ENCODE data around the gene TSSK3. TPM values are rescaled to one million over a fixed set of nuclear protein-coding genes. Genes with fewer than 3 reads are reported as not detected.

The TSSK3 gene
- polyA plus RNA-seq, 1 experiment, result 0.33 TPM

DNA sequence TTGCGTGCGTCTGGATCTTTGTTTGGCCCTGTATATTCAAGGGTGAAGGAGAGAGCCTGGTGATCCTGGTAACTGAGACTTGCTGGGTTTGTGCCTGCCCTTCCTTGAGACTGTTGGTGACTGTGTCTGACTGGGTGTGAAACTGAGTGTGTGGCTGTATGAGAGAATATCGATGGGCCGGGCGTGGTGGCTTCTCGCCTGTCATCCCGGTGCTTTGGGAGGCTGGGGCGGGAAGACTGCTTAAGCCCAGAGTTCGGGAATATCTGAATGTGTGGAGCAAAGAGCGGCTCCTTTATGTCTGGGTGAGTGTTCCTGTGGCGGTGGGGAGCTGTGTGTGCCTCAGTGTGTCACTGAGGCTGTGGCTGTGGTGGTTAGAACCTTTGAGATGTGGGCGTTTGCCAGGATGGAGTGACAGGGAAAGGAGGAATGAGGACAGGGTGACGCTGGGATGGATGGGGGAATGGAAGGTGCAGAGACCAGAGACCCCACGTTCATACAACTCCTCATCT lies 23.6 kb upstream of the TSSK3 start:
- TF ChIP-seq, protein P1, sequence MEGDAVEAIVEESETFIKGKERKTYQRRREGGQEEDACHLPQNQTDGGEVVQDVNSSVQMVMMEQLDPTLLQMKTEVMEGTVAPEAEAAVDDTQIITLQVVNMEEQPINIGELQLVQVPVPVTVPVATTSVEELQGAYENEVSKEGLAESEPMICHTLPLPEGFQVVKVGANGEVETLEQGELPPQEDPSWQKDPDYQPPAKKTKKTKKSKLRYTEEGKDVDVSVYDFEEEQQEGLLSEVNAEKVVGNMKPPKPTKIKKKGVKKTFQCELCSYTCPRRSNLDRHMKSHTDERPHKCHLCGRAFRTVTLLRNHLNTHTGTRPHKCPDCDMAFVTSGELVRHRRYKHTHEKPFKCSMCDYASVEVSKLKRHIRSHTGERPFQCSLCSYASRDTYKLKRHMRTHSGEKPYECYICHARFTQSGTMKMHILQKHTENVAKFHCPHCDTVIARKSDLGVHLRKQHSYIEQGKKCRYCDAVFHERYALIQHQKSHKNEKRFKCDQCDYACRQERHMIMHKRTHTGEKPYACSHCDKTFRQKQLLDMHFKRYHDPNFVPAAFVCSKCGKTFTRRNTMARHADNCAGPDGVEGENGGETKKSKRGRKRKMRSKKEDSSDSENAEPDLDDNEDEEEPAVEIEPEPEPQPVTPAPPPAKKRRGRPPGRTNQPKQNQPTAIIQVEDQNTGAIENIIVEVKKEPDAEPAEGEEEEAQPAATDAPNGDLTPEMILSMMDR (IDR thresholded peaks at IDR 0.05; ENCODE audit: low read depth, low read length), result no peak
- DNase-seq (ENCODE audit: low read depth, low spot score), result no peak
- Histone ChIP-seq H3K27ac (ENCODE audit: low read depth, low read length) (no peak overlapping the region), H3K4me3 (ENCODE audit: low read depth, low read length) (no peak overlapping the region), H3K9me3 (ENCODE audit: control insufficient read depth, insufficient read depth, low read length) (no peaks in the 10 kb centered on the region; the same call in 1 of the 2 replicates), H3K27me3 (ENCODE audit: control insufficient read depth, insufficient read depth, low read length) (no peaks in the 10 kb centered on the region)
- CTCF ChIA-PET, result no interaction called here
- POLR2A ChIA-PET, result interaction anchor here (0.6 kb wide), 1 partner anchor 128 kb away, joined by 3 read pairs; no protein-coding TSS in a partner anchor

DNA sequence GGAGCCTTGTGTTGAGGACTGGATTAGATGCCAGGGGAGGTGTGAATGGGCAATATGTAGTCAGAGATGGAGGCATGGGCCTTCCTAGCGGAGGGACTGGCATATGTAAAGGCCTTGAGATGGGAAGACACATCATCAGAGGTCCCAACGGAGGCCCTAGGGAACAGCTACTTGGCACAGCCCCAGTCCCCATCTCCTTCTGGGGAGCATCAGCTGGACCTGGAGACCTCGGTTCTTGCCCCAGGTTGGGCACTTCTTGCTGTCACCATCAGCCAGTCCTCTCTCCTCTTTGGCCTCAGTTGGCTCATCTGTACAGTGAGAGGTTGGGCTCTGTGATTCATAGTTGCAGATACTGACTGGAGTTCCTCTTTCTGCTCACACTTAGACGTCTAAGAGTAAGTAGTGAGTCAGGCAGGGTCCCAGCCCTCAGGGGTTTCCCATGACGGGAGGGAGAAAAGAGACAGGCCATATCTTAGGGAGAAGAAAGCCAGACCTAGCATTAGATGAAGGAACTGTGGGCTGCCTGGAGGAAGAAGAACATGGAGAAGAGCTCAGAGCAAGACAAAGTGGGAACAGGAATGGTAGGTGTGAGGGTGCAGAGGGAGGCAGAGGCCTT lies 22.9 kb upstream of the TSSK3 start:
- DNase-seq (ENCODE audit: low read depth, low spot score), result no peak
- POLR2A ChIA-PET, result interaction anchor here (0.6 kb wide), 1 partner anchor 129 kb away, joined by 3 read pairs; no protein-coding TSS in a partner anchor
- Histone ChIP-seq H3K27me3 (ENCODE audit: control insufficient read depth, insufficient read depth, low read length) (no peaks in the 10 kb centered on the region), H3K27ac (ENCODE audit: low read depth, low read length) (no peak overlapping the region), H3K9me3 (ENCODE audit: control insufficient read depth, insufficient read depth, low read length) (no peaks in the 10 kb centered on the region; the same call in 1 of the 2 replicates), H3K4me3 (ENCODE audit: low read depth, low read length) (no peak overlapping the region)
- CTCF ChIA-PET, result no interaction called here
- TF ChIP-seq, protein P1 (IDR thresholded peaks at IDR 0.05; ENCODE audit: low read depth, low read length), result no peak

DNA sequence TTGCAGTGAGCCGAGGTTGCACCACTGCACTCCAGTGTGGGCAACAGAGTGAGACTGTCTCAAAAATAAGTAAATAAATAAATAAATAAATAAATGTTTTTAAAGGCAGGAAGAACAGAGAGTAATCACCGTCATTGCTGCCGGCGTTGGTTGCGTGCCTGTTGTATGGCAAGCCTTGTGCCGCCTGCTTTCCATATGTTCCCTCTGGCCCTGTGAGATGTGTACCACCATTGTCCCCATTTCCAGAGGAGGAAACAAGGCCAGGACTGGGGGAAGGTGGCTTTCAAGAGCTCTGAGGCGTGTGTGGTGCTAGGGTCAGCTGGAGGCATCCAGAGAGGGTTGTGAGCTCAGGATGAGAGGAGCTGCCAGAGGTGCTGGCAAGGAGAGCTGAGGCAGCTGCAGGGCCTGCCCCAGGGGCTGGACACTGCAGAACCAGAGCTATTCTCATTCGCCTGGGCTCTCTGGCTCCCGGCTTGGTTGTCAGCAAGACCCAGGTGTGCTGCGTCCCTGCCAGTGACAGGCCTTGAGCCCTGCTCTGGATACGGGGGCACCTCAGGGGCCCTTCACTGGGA lies 21.1 kb upstream of the TSSK3 start:
- H3K27me3 ChIP-seq (ENCODE audit: control insufficient read depth, insufficient read depth, low read length), result no peaks in the 10 kb centered on the region
- DNase-seq (ENCODE audit: low read depth, low spot score), result no peak
- ChIA-PET POLR2A (no interaction called here), CTCF (interaction anchor here (1.0 kb wide), 2 partner anchors 10 to 126 kb away, joined by 3 read pairs; no protein-coding TSS in a partner anchor)
- no peak overlapping the region for H3K27ac ChIP-seq (ENCODE audit: low read depth, low read length)
- TF ChIP-seq, protein P1 (IDR thresholded peaks at IDR 0.05; ENCODE audit: low read depth, low read length), result no peak
- no peaks in the 10 kb centered on the region; the same call in 1 of the 2 replicates for H3K9me3 ChIP-seq (ENCODE audit: control insufficient read depth, insufficient read depth, low read length)
- H3K4me3 ChIP-seq (ENCODE audit: low read depth, low read length), result no peak overlapping the region

DNA sequence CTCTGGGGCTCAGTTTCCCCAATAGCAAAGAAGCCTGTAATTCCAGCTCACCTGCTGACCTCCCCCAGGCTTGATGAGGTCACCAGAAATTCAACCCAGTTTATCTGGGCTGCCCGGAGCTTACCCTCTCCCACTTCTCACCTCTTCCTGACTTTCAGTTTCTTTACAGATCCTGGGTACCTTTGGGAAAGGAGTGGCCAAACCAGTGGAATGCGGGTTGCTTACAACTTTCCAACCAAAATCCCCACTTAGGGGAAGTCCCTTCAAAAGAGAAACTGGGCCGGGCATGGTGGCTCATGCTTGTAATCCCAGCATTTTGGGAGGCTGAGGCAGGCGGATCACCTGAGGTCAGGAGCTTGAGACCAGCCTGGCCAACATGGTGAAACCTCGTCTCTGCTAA lies 20.4 kb upstream of the TSSK3 start:
- Histone ChIP-seq H3K27ac (ENCODE audit: low read depth, low read length) (no peak overlapping the region), H3K9me3 (ENCODE audit: control insufficient read depth, insufficient read depth, low read length) (no peaks in the 10 kb centered on the region; the same call in 1 of the 2 replicates), H3K27me3 (ENCODE audit: control insufficient read depth, insufficient read depth, low read length) (no peaks in the 10 kb centered on the region), H3K4me3 (ENCODE audit: low read depth, low read length) (no peak overlapping the region)
- DNase-seq (ENCODE audit: low read depth, low spot score), result no peak
- ChIA-PET CTCF (interaction anchor here (1.0 kb wide), 1 partner anchor 9 kb away, joined by 3 read pairs; no protein-coding TSS in a partner anchor), POLR2A (no interaction called here)
- TF ChIP-seq, protein P1 (IDR thresholded peaks at IDR 0.05; ENCODE audit: low read depth, low read length), result no peak

DNA sequence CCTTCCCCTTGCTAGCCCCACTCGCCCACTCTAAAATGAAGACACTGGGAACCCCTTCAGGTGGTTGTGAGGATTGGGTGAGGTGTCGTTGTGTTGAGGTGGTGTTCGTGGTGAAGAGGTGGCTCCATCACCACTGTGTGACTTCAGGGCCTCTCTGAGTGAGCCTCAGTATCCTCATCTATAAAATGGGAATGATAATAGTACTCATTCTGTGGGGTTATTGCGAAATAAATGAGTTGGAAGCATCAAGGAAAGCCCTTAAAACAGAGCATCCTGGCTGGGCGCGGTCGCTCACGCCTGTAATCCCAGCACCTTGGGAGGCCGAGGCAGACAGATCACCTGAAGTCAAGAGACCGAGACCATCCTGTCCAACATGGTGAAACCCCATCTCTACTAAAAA lies 19.6 kb upstream of the TSSK3 start:
- CTCF ChIA-PET, result no interaction called here
- TF ChIP-seq, protein P1 (IDR thresholded peaks at IDR 0.05; ENCODE audit: low read depth, low read length), result no peak

More for the DNA sequence above, 19.6 kb upstream of the TSSK3 start:
- Histone ChIP-seq H3K27me3 (ENCODE audit: control insufficient read depth, insufficient read depth, low read length) (no peaks in the 10 kb centered on the region), H3K9me3 (ENCODE audit: control insufficient read depth, insufficient read depth, low read length) (no peaks in the 10 kb centered on the region), H3K27ac (ENCODE audit: low read depth, low read length) (no peak overlapping the region), H3K4me3 (ENCODE audit: low read depth, low read length) (no peak overlapping the region)
- no peak for DNase-seq (ENCODE audit: low read depth, low spot score)
- POLR2A ChIA-PET, result no interaction called here
